K562 (cell line): ENCODE results near the gene GDF9. TPM values are rescaled to one million over a fixed set of nuclear protein-coding genes. Genes with fewer than 3 reads are reported as not detected.

Experiments
- ADNP ChIP-seq: fragments of 200-800 bp; sonication (Bioruptor generic); IDR thresholded peaks from 2 replicates; pipeline ENCODE4 v1.6.1; 2016; ENCODE audit warnings: missing genetic modification characterization, missing compliant biosample characterization
- CHCHD3 ChIP-seq: fragments of 250-450 bp; sonication (Bioruptor Pico); IDR thresholded peaks from 2 replicates; pipeline ENCODE4 v2.1.2; 2022; ENCODE audit warnings: mild to moderate bottlenecking
- CREB3 ChIP-seq: fragments of 450-650 bp; conservative IDR thresholded peaks from 2 replicates; pipeline ENCODE4 v1.6.1; 2016; ENCODE audit warnings: missing genetic modification characterization, low read depth, mild to moderate bottlenecking, missing compliant biosample characterization, moderate library complexity
- FUS ChIP-seq: fragments of 200-400 bp; formaldehyde crosslinking; optimal IDR thresholded peaks from 2 replicates; pipeline ENCODE3; 2017; ENCODE audit warnings: low read depth, low read length
- HSF4 ChIP-seq: fragments of 250-450 bp; sonication (Bioruptor Pico); IDR thresholded peaks from 2 replicates; pipeline ENCODE4 v2.1.2; 2022; ENCODE audit warnings: mild to moderate bottlenecking, moderate library complexity, borderline replicate concordance
- MAFF ChIP-seq: IDR thresholded peaks from 2 replicates; pipeline ENCODE4 v1.6.1; 2012; ENCODE audit warnings: low read length, improper control_type of control experiment
- MTF1 ChIP-seq: fragments of 250-450 bp; sonication (Bioruptor Pico); IDR thresholded peaks from 2 replicates; pipeline ENCODE4 v1.9.0; 2021; ENCODE audit warnings: moderate library complexity, mild to moderate bottlenecking, inconsistent platforms, borderline replicate concordance
- MYC ChIP-seq, 2 experiments: fragments of 250-450 bp in 1 of 2; sonication (Bioruptor Pico) in 1 of 2; IDR thresholded peaks; 2 replicates each; pipeline versions ENCODE4 v1.5.1 to v1.6.1; 2012 to 2021; ENCODE audit warnings: low read depth in 2 of 2, borderline replicate concordance in 1 of 2, improper control_type of control experiment in 1 of 2, low read length in 1 of 2, mild to moderate bottlenecking in 1 of 2, moderate library complexity in 1 of 2
- NR2C2 ChIP-seq, 2 experiments: fragments of 200-800 bp in 1 of 2; sonication (Bioruptor generic) in 1 of 2; sonication (generic) in 1 of 2; formaldehyde crosslinking in 1 of 2; IDR thresholded peaks; 2 replicates each; pipeline versions ENCODE4 v1.6.1 to v1.8.0; 2016 to 2022; ENCODE audit warnings: mild to moderate bottlenecking in 1 of 2, missing compliant biosample characterization in 1 of 2, missing genetic modification characterization in 1 of 2, missing genetic modification reagents in 1 of 2
- PATZ1 ChIP-seq: fragments of 250-450 bp; sonication (Bioruptor Pico); IDR thresholded peaks from 2 replicates; pipeline ENCODE4 v1.5.0; 2020; ENCODE audit warnings: mild to moderate bottlenecking, borderline replicate concordance
- RBM15 ChIP-seq: fragments of 200-400 bp; formaldehyde crosslinking; IDR thresholded peaks from 2 replicates; pipeline ENCODE4 v1.6.1; 2018; ENCODE audit warnings: mild to moderate bottlenecking, low read length, moderate library complexity; ENCODE audit not compliant: insufficient read depth
- SAFB2 ChIP-seq: fragments of 200-400 bp; formaldehyde crosslinking; IDR thresholded peaks from 2 replicates; pipeline ENCODE4 v1.6.1; 2018; ENCODE audit warnings: borderline replicate concordance, low read length, low read depth, moderate library complexity; ENCODE audit not compliant: severe bottlenecking
- SMARCE1 ChIP-seq: fragments of 450-650 bp; IDR thresholded peaks from 2 replicates; pipeline ENCODE4 v1.7.1; 2016; ENCODE audit warnings: mild to moderate bottlenecking
- SRSF7 ChIP-seq: fragments of 200-400 bp; formaldehyde crosslinking; optimal IDR thresholded peaks from 2 replicates; pipeline ENCODE3; 2017; ENCODE audit warnings: mild to moderate bottlenecking, low read depth, low read length
- TAF9B ChIP-seq: fragments of 450-650 bp; IDR thresholded peaks from 2 replicates; pipeline ENCODE4 v1.6.1; 2018; ENCODE audit warnings: mild to moderate bottlenecking; ENCODE audit not compliant: partially characterized antibody
- U2AF1 ChIP-seq: fragments of 200-400 bp; formaldehyde crosslinking; optimal IDR thresholded peaks from 2 replicates; pipeline ENCODE3; 2017; ENCODE audit warnings: mild to moderate bottlenecking, low read depth, low read length, moderate library complexity
- ZBTB43 ChIP-seq: sonication (generic); formaldehyde crosslinking; IDR thresholded peaks from 2 replicates; pipeline ENCODE4 v1.8.0; 2023; ENCODE audit warnings: mild to moderate bottlenecking, missing genetic modification reagents
- ZBTB9 ChIP-seq: fragments of 450-650 bp; formaldehyde crosslinking; IDR thresholded peaks from 2 replicates; pipeline ENCODE4 v1.4.0; 2020; ENCODE audit warnings: mild to moderate bottlenecking, moderate library complexity
- ZNF133 ChIP-seq: fragments of 250-450 bp; sonication (Bioruptor Pico); IDR thresholded peaks from 2 replicates; pipeline ENCODE4 v1.4.0; 2020; ENCODE audit warnings: mild to moderate bottlenecking
- ZNF143 ChIP-seq: sonication (generic); formaldehyde crosslinking; IDR thresholded peaks from 2 replicates; pipeline ENCODE4 v1.9.0; 2022; ENCODE audit warnings: mild to moderate bottlenecking, missing genetic modification reagents
- ZNF165 ChIP-seq: fragments of 250-450 bp; sonication (Bioruptor Pico); IDR thresholded peaks from 2 replicates; pipeline ENCODE4 v1.4.0; 2020; ENCODE audit warnings: borderline replicate concordance
- ZNF3 ChIP-seq: fragments of 250-450 bp; sonication (Bioruptor Pico); IDR thresholded peaks from 2 replicates; pipeline ENCODE4 v1.5.0; 2021; ENCODE audit warnings: mild to moderate bottlenecking, moderate library complexity
- polyA plus RNA-seq, 8 experiments: library from polyadenylated mRNA; depleted of rRNA in 4 of 8; stranded (reverse) in 5 of 8; unstranded in 3 of 8; fragments of >200 nt; fragmentation: Nextera tagmentation in 2 of 8; fragmentation: Illumina TruSeq in 1 of 8; extraction: Ambion mirVana in 2 of 8; extraction: Trizol in 1 of 8; gene quantifications; 2 replicates each; pipeline versions ENCODE4 v1.2.1 to v1.2.3, GENCODE V29; 2011 to 2014; ENCODE audit warnings: inconsistent platforms in 1 of 8, missing spikeins in 1 of 8
- total RNA-seq, 7 experiments: library from RNA; depleted of rRNA in 6 of 7; stranded (reverse); fragments of >200 nt in 6 of 7; fragmentation: Illumina TruSeq in 2 of 7; extraction: Trizol in 2 of 7; gene quantifications; 2 replicates each; pipeline versions ENCODE4 v1.2.1 to v1.2.3, GENCODE V29; 2011 to 2021; ENCODE audit warnings: low replicate concordance in 1 of 7

Gene GDF9
- total and polyA plus RNA-seq, 9 of the 15 experiments (the other 6 are each of a cell fraction or from before 2014, with no cell fraction given): 0.10 to 0.70 (median 0.20) TPM; not detected in 1

- TF ChIP-seq NR2C2 (CRISPR knock-in tag; IDR thresholded peaks at IDR 0.05) (no peak), NR2C2 (tag; IDR thresholded peaks at IDR 0.05) (peak; percentile 60), CREB3 (peak; percentile 71; the same call in 1 of the 2 replicates), CHCHD3 (no peak), MAFF (no peak), MTF1 (CRISPR knock-in tag) (no peak), ZBTB43 (CRISPR knock-in tag) (no peak), FUS (no peak), SMARCE1 (no peak), HSF4 (CRISPR knock-in tag) (no peak), MYC (IDR thresholded peaks at IDR 0.05; ENCODE audit: low read depth, low read length) (no peak; the same call in none of the 2 replicates), MYC (CRISPR knock-in tag; IDR thresholded peaks at IDR 0.05; ENCODE audit: borderline replicate concordance, low read depth) (no peak; the same call in 1 of the 2 replicates), U2AF1 (no peak), ADNP (tag) (no peak), RBM15 (no peak), ZNF143 (CRISPR knock-in tag) (no peak), TAF9B (no peak), ZNF3 (CRISPR knock-in tag) (no peak), SAFB2 (no peak), PATZ1 (CRISPR knock-in tag) (no peak), ZBTB9 (CRISPR knock-in tag) (peak; percentile 59; the same call in 1 of the 2 replicates), ZNF165 (no peak), SRSF7 (no peak), ZNF133 (CRISPR knock-in tag) (no peak)
Measured at GRCh38 chr5:132830436-132831094, 35.7 kb downstream of the GDF9 start, which contains the start of gene SHROOM1 (continued).
